ENCODE data around the gene AIG1. TPM values are rescaled to one million over a fixed set of nuclear protein-coding genes. Genes with fewer than 3 reads are reported as not detected.

The AIG1 gene
- total RNA-seq, 1 donor from 2014 or later, result 32.2 TPM

DNA sequence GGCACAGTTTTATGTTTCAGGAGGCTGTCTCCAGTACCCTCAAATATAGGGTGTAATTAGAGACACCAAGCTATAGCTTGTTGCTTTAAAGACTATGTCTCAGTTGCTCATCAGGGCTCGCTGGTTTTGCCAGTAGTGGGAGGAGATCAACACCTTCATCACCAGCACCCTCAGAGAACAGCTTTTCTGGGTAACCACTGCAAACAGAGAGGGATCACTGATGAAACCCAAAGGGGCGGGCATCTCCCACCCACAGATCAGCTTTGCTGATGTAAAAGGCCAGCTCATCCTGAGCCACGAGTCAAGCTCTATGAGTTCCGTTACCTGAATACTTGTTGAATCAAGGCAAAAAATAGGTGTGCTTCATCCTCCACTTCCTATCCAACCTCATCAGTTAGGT lies 187.7 kb downstream of the AIG1 start:
- Mint-ChIP-seq H3K4me3 (ENCODE audit: unreplicated experiment) (no peak overlapping the region), H3K36me3 (ENCODE audit: low read depth) (peaks cover 11% of the 10 kb centered on the region), H3K9me3 (ENCODE audit: low read depth) (no peaks in the 10 kb centered on the region), H3K27me3 (ENCODE audit: low read depth) (no peaks in the 10 kb centered on the region), H3K4me1 (ENCODE audit: low read depth) (peaks cover 5% of the 10 kb centered on the region), H3K27ac (ENCODE audit: unreplicated experiment) (no peak overlapping the region)
- DNase-seq (ENCODE audit: low spot score), result no peak
- TF ChIP-seq, protein P1, sequence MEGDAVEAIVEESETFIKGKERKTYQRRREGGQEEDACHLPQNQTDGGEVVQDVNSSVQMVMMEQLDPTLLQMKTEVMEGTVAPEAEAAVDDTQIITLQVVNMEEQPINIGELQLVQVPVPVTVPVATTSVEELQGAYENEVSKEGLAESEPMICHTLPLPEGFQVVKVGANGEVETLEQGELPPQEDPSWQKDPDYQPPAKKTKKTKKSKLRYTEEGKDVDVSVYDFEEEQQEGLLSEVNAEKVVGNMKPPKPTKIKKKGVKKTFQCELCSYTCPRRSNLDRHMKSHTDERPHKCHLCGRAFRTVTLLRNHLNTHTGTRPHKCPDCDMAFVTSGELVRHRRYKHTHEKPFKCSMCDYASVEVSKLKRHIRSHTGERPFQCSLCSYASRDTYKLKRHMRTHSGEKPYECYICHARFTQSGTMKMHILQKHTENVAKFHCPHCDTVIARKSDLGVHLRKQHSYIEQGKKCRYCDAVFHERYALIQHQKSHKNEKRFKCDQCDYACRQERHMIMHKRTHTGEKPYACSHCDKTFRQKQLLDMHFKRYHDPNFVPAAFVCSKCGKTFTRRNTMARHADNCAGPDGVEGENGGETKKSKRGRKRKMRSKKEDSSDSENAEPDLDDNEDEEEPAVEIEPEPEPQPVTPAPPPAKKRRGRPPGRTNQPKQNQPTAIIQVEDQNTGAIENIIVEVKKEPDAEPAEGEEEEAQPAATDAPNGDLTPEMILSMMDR (IDR thresholded peaks at IDR 0.05), result no peak

DNA sequence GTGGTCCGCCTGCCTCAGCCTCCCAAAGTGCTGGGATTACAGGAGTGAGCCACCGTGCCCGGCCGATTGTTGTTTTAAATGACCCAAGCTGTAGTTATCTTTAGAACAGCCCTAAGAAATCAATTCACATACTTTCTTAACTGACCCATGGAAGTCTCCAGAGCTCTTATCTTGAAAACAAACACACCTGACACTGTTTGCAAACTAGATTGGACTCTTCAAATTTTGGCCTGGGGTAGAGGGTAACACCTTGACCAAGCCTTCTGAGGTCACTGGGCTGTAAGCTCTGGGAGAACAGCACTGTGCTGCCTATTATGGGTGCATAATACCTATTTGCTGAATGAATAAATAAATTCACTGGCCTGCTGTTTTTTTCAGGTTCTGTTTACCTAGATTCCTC lies 190.6 kb downstream of the AIG1 start:
- Mint-ChIP-seq H3K4me3 (ENCODE audit: unreplicated experiment) (no peak overlapping the region), H3K27me3 (ENCODE audit: low read depth) (no peaks in the 10 kb centered on the region), H3K9me3 (ENCODE audit: low read depth) (no peaks in the 10 kb centered on the region), H3K36me3 (ENCODE audit: low read depth) (peaks cover 8% of the 10 kb centered on the region), H3K4me1 (ENCODE audit: low read depth) (peaks cover 11% of the 10 kb centered on the region), H3K27ac (ENCODE audit: unreplicated experiment) (no peak overlapping the region)
- TF ChIP-seq, protein P1 (IDR thresholded peaks at IDR 0.05), result no peak
- no peak for DNase-seq (ENCODE audit: low spot score)

DNA sequence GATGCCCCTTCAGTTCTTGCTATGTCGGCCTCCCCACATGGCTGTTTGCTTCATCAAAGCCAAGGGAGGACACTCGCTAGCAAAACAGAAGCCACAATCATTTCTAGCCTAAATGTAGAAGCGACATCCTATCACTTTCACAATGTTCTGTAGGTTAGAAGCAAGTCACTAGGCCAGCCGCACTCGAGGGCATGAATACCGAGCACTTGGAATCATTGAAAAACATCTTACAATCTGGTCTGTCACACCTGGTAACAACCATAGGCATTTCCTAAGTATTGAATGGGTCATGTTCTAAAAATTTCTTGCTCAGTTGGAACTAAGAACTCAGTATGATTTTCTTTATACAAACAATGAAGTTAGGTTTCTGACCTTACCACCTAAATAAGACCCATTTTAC lies 192.3 kb downstream of the AIG1 start:
- TF ChIP-seq, protein P1 (IDR thresholded peaks at IDR 0.05), result no peak
- H3K9me3 Mint-ChIP-seq (ENCODE audit: low read depth), result no peaks in the 10 kb centered on the region
- DNase-seq (ENCODE audit: low spot score), result no peak
- H3K27ac Mint-ChIP-seq (ENCODE audit: unreplicated experiment), result no peak overlapping the region
- no peak overlapping the region for H3K4me3 Mint-ChIP-seq (ENCODE audit: unreplicated experiment)
- H3K36me3 Mint-ChIP-seq (ENCODE audit: low read depth), result peaks cover 8% of the 10 kb centered on the region
- H3K4me1 Mint-ChIP-seq (ENCODE audit: low read depth), result peaks cover 11% of the 10 kb centered on the region
- no peaks in the 10 kb centered on the region for H3K27me3 Mint-ChIP-seq (ENCODE audit: low read depth)

DNA sequence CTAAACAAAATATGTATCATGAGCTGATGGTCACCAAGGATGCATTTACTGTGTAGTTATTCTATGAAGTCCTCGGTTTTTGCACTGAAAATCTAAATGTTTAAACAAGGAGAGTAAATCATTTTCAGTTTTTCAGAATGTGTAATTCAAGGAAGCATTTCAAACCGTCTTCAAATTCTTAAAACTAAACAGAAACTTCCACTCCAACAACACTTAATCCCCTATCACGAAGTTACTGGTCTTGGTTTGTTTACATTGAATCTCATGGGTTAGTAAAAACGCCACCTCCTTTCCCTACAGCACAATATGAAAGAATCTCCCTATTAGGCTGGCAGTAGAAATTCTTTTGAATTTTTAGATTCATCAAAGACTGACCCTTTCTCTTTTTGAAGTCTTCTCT lies 192.9 kb downstream of the AIG1 start:
- Mint-ChIP-seq H3K4me3 (ENCODE audit: unreplicated experiment) (no peak overlapping the region), H3K27ac (ENCODE audit: unreplicated experiment) (no peak overlapping the region), H3K4me1 (ENCODE audit: low read depth) (peaks cover 11% of the 10 kb centered on the region), H3K27me3 (ENCODE audit: low read depth) (no peaks in the 10 kb centered on the region), H3K36me3 (ENCODE audit: low read depth) (peaks cover 8% of the 10 kb centered on the region), H3K9me3 (ENCODE audit: low read depth) (no peaks in the 10 kb centered on the region)
- DNase-seq (ENCODE audit: low spot score), result no peak
- TF ChIP-seq, protein P1 (IDR thresholded peaks at IDR 0.05), result no peak

DNA sequence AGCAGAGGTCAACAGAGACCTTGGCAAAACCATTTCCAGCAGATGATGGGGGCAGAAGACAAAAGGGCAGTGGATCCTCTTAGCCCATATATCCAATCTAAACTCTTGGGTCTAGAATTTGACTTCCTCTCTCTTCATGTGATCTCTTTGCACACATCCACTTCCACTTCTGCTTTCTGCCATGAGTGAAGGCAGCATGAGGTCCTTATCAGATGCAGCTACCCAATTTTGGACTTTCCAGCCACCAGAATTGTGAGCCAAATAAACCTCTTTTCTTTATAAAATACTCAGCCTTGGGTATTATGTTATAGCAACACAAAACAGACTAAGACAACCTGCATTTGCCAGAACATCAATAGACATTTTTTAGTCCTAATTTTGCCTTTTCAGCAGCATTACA lies 198.3 kb downstream of the AIG1 start:
- TF ChIP-seq, protein P1 (IDR thresholded peaks at IDR 0.05), result no peak
- no peak for DNase-seq (ENCODE audit: low spot score)
- Mint-ChIP-seq H3K4me3 (ENCODE audit: unreplicated experiment) (no peak overlapping the region), H3K9me3 (ENCODE audit: low read depth) (peaks cover 9% of the 10 kb centered on the region), H3K27me3 (ENCODE audit: low read depth) (no peaks in the 10 kb centered on the region), H3K27ac (ENCODE audit: unreplicated experiment) (no peak overlapping the region), H3K36me3 (ENCODE audit: low read depth) (peaks cover 2% of the 10 kb centered on the region), H3K4me1 (ENCODE audit: low read depth) (peaks cover 5% of the 10 kb centered on the region)

All from chondrocyte (in vitro differentiated cells).